ENCODE results near the gene OARD1. TPM values are rescaled to one million over a fixed set of nuclear protein-coding genes. Genes with fewer than 3 reads are reported as not detected.
"Not testable (repeated sequence)": the region's sequence is repeated elsewhere in the genome, so short reads cannot be mapped to it uniquely, and the experiment has no call there.

OARD1 gene
- total RNA-seq, 1 experiment from 2014 or later, result 30.8 TPM

DNA sequence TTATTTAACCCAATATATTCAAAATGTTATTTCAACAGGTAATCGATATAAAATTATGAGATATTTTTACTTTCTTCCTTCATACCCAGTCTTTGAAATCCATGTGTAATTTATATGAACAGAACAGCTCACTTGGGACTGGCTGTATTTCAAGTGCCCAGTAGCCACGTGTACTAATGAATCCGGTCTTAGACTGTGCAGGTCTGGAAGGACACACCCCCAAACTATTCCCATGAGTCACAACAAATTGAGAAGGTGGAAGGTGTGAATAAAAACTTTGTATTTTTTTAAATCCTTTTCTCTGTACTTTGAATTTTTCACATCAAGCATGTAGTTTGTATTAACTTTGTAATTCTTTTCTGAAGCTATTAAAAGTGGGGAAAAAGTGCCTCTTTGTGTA, 36.0 kb downstream of the OARD1 start:
- Histone ChIP-seq H3K9me3 (replicated peaks) (no peaks in the 10 kb centered on the region), H3K36me3 (no peaks in the 10 kb centered on the region), H3K4me1 (0 out of 2 replicates have a peak, but pooled peaks cover 3% of the 10 kb centered on the region), H3K27ac (no peak overlapping the region), H3K27me3 (no peaks in the 10 kb centered on the region), H3K4me3 (no peak overlapping the region)
- DNase-seq, result no peak

DNA sequence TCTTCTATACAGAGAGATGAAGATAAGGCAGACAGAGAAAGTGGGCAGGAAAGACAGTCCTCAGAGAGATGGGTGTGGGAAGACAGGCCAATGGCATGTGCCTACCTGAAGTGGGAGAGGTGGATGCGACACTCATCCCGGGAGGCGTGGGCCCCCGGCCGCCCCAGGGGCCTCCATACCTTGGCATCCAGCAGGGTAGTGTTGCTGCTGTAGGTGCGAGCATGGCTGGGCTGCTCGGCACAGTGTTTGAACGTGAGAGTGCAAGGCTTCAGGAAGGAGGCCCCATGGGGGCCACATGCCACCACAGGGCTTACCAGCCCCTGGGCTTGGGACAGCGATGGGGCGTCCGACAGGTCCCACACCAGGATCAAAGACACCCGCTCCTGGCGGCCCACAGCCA, 38.4 kb downstream of the OARD1 start:
- Histone ChIP-seq H3K36me3 (no peaks in the 10 kb centered on the region), H3K4me1 (peaks cover 4% of the 10 kb centered on the region; the same call in 1 of the 2 replicates), H3K4me3 (no peak overlapping the region), H3K27ac (no peak overlapping the region), H3K27me3 (no peaks in the 10 kb centered on the region), H3K9me3 (replicated peaks) (no peaks in the 10 kb centered on the region)
- DNase-seq, result no peak

DNA sequence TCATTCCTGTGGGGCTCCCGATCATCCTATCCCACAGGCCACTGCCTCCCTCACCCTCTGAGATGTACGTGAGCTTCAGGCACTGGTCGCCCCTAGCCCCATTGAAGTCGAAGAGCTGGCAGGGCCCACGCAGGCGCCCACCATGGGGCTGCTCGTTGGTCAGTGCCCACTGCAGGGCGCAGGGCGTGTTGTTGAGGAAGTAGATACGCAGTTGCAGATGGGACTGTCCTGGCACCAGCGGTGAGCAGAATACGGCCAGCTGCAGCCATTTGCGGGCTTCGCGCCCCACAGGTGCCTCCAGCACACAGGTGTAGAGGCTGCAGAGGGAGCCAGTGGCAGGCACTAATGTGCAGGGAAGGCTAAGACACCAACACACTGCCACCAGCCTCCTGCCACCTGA, 39.3 kb downstream of the OARD1 start:
- Histone ChIP-seq H3K36me3 (no peaks in the 10 kb centered on the region), H3K9me3 (replicated peaks) (no peaks in the 10 kb centered on the region), H3K4me3 (no peak overlapping the region), H3K27ac (no peak overlapping the region), H3K27me3 (no peaks in the 10 kb centered on the region), H3K4me1 (peaks cover 6% of the 10 kb centered on the region; the same call in 1 of the 2 replicates)
- no peak for DNase-seq

DNA sequence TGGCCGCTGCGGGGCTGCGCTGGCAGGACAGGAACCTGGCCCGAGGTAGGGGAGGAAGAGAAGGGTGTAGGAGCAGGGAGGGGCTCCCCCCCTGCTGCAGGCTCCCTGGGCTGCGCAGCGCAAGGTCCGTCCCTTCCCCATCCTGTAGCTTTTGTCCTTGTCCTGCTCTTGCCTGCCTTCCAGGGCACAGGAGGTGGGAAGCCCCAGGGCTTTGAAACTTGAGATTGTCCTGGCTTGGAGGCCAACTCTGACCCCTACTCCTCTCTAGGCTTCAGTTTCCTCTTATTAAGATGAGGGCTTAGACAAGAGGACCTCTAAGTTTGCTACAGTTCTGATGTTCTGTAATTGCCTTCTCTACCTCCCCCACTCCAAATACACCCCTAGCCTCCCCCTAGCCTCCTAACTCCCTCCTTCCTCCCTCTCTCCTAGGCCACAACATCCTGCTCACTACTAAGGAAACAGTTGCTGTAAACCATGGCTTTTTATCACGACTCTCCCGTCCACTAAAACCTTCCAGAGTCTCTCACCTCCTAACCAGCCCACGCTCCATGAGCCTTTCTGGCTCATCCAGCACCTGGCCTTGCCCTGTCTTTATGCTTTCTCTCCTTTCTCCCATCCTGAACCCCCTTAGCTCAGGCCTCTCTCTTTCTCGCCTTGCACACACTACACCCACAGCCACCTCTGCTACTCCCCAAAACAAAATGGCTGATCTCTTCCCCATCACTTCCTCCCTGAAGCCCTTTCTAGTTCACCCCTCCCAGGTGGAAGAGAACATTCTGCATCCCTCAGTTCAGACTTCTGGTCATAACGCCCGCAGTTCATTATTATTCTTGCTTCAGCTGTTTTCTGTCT, 43.4 kb downstream of the OARD1 start:
- DNase-seq, result peak in 1 of 2 experiments; percentile 47
- peak overlapping the region; percentile 61 for H3K4me3 ChIP-seq

DNA sequence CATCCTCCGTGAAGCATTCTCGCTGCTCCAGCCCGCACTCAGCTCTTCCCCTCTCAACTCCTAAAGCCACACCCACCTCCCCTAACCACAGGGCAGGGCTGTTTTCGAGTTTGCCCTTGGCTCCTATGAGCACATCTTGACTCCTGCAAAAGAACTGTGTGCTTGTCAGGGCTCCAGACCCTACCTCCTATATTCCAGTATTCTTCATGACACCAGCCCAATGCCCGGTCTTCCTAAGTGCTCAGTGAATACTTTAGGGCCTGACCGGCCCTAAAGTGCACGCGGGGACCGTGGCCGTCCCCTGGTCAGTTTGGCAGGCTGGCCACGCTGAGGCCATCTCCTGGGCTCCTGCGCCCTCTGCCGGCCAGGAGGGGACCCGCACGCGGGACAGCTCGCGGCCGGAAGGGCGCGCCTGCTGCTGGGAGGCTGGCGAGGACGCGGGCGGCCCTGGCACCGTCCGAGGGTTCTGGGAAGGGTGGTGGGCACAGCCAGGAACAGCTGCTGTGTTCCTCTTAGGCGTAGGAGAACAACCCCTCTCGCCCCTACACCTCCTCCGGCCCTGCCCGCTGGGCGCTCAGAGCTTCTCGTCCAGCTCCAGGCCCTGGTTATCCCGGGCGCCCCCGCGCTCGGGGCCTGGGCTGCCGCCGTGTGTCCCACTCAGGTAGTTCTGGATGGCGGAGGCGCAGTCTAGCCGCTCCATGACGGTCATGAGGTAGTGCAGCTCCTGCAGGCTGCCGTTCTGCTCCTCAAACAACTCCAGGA, 44.2 kb downstream of the OARD1 start:
- DNase-seq, result peak; percentile 79 to 88
- Histone ChIP-seq H3K9me3 (replicated peaks) (no peaks in the 10 kb centered on the region), H3K4me3 (peak overlapping the region; percentile 61), H3K36me3 (no peaks in the 10 kb centered on the region), H3K4me1 (peaks cover 20% of the 10 kb centered on the region), H3K27me3 (no peaks in the 10 kb centered on the region), H3K27ac (peak overlapping the region; percentile 41)

More for the DNA sequence above, 43.4 kb downstream of the OARD1 start:
- Histone ChIP-seq H3K36me3 (no peaks in the 10 kb centered on the region), H3K27me3 (no peaks in the 10 kb centered on the region), H3K27ac (peak overlapping the region; percentile 41), H3K4me1 (peaks cover 13% of the 10 kb centered on the region), H3K9me3 (replicated peaks) (no peaks in the 10 kb centered on the region)

DNA sequence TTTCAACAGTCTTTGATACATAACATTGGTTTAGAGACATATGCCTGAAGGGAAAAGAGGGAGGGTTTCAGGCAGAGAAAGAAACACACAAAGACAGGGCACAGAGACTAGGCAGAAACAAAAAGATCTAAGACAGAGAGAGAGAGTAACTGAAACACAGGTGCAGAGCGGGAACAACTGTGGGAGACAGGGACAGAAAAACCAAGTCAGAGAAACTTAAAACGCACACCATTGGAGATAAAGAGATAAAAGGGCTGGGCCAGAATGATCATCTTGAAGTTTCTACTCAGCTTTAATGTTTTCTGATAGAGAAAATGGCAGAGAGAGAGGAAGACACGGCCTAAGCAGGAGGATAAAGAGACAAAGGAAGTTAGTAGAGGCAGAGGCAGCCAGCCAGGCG, 44.9 kb downstream of the OARD1 start:
- Histone ChIP-seq H3K27ac (peak overlapping the region; percentile 41), H3K4me3 (peak overlapping the region; percentile 61), H3K27me3 (no peaks in the 10 kb centered on the region), H3K4me1 (peaks cover 24% of the 10 kb centered on the region), H3K9me3 (replicated peaks) (no peaks in the 10 kb centered on the region), H3K36me3 (no peaks in the 10 kb centered on the region)
- DNase-seq, result no peak

DNA sequence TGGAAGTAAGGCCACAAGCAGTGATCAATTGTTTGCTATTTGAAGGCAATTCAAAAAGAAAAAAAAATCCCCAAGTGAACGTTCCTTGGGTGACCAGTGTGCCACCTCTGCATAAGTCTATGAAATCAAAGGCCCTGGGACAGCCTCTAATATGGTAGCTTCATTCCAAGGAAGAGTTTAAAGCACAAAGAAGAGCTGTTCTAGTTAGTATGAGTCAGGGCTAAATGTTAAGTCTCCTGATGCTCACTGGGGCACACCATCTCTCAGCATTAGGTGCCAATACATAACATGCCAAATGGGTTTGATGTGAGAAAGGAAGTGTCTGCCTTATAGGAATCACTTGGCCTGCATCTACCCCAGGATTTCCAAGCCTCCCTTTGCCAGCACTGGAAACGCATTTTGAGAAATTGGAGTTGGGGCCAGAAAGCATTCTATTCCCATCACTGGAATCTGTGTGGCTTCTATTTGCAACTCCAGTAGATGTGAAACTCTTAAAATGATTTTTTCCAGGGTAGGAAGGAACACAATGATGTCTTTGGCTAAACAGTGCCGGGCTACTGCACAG, 46.1 kb downstream of the OARD1 start:
- H3K4me3 ChIP-seq, result no peak overlapping the region
- no peak for DNase-seq
- H3K36me3 ChIP-seq, result no peaks in the 10 kb centered on the region
- no peaks in the 10 kb centered on the region for H3K27me3 ChIP-seq
- H3K27ac ChIP-seq, result no peak overlapping the region
- peaks cover 31% of the 10 kb centered on the region for H3K4me1 ChIP-seq
- H3K9me3 ChIP-seq (replicated peaks), result no peaks in the 10 kb centered on the region

DNA sequence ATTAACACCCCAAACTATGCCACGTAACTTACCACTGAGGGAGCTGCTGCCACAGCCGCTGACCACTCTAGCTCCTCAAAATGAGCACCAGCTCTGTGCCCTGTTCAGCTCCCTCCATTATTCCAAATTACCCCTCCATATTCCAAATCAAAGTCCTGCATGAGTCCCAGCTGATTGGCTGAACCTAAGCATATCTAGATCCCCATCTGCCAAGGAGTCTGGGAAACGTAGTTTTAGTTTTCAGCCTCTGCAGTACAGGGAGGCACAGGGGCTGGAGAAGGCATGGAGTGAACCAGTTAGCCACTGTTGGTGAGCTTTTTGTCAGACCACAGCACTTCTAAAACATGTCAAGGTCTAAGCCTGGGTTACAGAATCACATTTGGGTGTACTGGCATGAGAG, 49.0 kb downstream of the OARD1 start:
- Histone ChIP-seq H3K4me3 (no peak overlapping the region), H3K27me3 (no peaks in the 10 kb centered on the region), H3K4me1 (peaks cover 24% of the 10 kb centered on the region), H3K9me3 (replicated peaks) (no peaks in the 10 kb centered on the region), H3K27ac (no peak overlapping the region), H3K36me3 (no peaks in the 10 kb centered on the region)
- DNase-seq, result peak; percentile 10 to 30

DNA sequence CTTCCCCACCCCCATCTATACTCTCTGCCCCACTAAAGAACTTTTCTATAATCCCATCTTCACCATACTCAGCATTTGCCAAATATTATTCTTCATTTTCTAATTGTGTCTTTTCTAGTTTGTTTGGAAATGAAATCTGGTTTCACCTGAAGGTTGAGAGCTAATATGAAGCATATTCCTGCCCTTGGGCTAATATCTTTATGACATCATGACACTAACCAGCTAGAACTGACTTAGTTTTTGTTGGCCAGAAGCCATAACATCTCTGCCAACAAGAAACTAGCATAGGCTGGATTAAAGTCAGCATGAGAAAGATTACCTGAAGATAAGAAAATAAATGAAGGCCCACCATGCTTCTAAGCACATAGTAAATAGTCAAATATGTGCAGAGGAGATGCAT, 49.9 kb downstream of the OARD1 start:
- peak; percentile 29 to 67 for DNase-seq
- H3K9me3 ChIP-seq (replicated peaks), result no peaks in the 10 kb centered on the region
- H3K36me3 ChIP-seq, result no peaks in the 10 kb centered on the region
- H3K27ac ChIP-seq, result no peak overlapping the region; the same call in 1 of the 2 replicates
- H3K4me1 ChIP-seq, result peaks cover 24% of the 10 kb centered on the region
- no peak overlapping the region for H3K4me3 ChIP-seq
- H3K27me3 ChIP-seq, result no peaks in the 10 kb centered on the region

DNA sequence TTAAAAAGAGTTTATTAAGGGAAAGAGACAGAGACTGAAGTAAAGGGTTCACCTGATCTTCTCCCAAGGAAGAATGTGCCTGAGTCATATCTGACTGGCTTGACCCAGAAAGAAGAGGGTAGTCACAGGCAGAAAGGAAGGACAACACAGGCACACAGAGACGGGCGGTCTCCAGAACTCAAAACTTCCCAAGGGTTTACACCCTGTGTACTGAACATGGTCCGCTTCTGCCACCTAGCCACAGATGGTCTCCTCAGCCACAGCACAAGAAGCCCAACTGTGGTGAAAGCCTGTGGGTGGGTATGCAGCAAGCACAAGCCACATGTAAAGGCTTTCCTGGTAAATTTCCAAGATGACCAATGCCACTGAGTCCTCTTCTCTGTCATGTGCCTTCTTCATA, 50.3 kb downstream of the OARD1 start:
- DNase-seq, result peak; percentile 62 to 67
- H3K4me3 ChIP-seq, result no peak overlapping the region
- no peaks in the 10 kb centered on the region for H3K36me3 ChIP-seq
- H3K27ac ChIP-seq, result no peak overlapping the region; the same call in 1 of the 2 replicates
- peaks cover 20% of the 10 kb centered on the region for H3K4me1 ChIP-seq
- no peaks in the 10 kb centered on the region for H3K9me3 ChIP-seq (replicated peaks)
- no peaks in the 10 kb centered on the region for H3K27me3 ChIP-seq

DNA sequence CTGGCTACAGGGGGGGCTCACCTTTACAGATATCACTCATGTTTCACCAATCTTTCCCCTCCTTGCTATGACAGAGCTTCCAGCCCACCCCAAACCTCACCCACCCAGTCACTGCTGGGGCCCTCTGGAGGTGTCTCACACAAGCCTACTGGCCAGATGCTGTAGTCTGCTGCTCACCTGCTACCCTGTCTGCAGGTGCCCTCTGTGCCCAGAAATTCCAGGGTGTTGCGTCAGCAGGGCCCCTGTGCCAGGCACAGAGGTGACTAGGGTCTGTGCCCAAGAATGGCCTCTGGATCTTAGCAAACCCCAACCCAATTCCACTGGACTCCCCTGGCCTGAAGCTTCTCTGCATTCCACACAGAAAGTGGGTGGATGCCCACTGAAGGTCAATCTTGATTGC, 54.5 kb downstream of the OARD1 start:
- H3K27ac ChIP-seq, result no peak overlapping the region
- H3K4me3 ChIP-seq, result no peak overlapping the region
- peaks cover 10% of the 10 kb centered on the region for H3K4me1 ChIP-seq
- H3K27me3 ChIP-seq, result no peaks in the 10 kb centered on the region
- no peaks in the 10 kb centered on the region for H3K36me3 ChIP-seq
- H3K9me3 ChIP-seq (replicated peaks), result no peaks in the 10 kb centered on the region
- no peak for DNase-seq

DNA sequence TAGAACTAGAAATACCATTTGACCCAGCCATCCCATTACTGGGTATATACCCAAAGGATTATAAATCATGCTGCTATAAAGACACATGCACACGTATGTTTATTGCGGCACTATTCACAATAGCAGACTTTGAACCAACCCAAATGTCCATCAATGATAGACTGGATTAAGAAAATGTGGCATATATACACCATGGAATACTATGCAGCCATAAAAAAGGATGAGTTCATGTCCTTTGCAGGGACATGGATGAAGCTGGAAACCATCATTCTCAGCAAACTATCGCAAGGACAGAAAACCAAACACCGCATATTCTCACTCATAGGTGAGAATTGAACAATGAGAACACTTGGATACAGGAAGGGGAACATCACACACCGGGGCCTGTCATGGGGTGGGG, 56.3 kb downstream of the OARD1 start:
- DNase-seq; H3K36me3 ChIP-seq; H3K9me3 ChIP-seq (replicated peaks); H3K4me3 ChIP-seq; H3K4me1 ChIP-seq; H3K27me3 ChIP-seq; H3K27ac ChIP-seq: not testable (repeated sequence)

DNA sequence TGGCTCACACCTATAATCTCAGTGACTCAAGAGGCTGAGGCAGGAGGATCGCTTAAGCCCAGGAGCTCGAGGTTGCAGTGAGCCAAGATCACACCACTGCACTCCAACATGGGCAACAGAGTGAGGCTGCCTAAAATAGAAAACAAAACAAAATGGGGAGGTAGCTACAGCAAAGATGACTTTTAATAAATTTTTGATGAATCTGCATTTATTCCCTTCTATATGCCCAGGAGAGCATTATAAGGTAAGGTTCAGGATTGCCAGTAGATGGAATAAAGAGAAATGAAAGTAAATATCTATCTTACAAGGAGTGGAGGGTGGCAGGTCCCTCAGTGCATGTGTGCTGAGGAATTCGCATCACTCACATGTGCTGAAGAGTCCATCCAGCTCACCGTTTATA, 57.4 kb downstream of the OARD1 start:
- no peak for DNase-seq
- Histone ChIP-seq H3K4me3 (no peak overlapping the region), H3K9me3 (replicated peaks) (no peaks in the 10 kb centered on the region), H3K27me3 (no peaks in the 10 kb centered on the region), H3K36me3 (no peaks in the 10 kb centered on the region), H3K4me1 (no peaks in the 10 kb centered on the region), H3K27ac (no peak overlapping the region)

Data from SJCRH30 (cell line).